Measurements from ENCODE around the gene PSMC2. TPM values are rescaled to one million over a fixed set of nuclear protein-coding genes. Genes with fewer than 3 reads are reported as not detected.

Gene PSMC2
- polyA plus RNA-seq, 2 of the 4 experiments (the other 2 are of a cell fraction) = 252 to 287 TPM

GRCh38 chr7:103349805-103350204 is 2.4 kb downstream of the PSMC2 start (continued):
- no peak for TF ChIP-seq JUNB (IDR thresholded peaks at IDR 0.05)

GRCh38 chr7:103369432-103369831 is 22.0 kb downstream of the PSMC2 start:
- FAIRE-seq (no peak), ATAC-seq (no peak)
- CTCF ChIA-PET = no interaction called here

GRCh38 chr7:103373866-103374643 is 26.6 kb downstream of the PSMC2 start:
- Histone ChIP-seq H3K4me2 (no peak overlapping the region), H3K4me3 (no peak overlapping the region), H3K4me1 (no peaks in the 10 kb centered on the region), H3K27ac (no peak overlapping the region), H3K9me3 (no peaks in the 10 kb centered on the region)
- ATAC-seq (peak in 1 of 2 experiments; percentile 37; a peak in 1 of 6 replicates), FAIRE-seq (no peak), DNase-seq (ENCODE audit: low read depth in 1 of 2, low spot score in 1 of 2) (no peak)
- ChIA-PET POLR2A (no interaction called here), CTCF (no interaction called here)
- 31% methylated on average over 6 of the region's 6 CpGs for WGBS (ENCODE audit: missing lambda C conversion rate)
- TF ChIP-seq FOSL2 (IDR thresholded peaks at IDR 0.05) (no peak), FOSL2 (CRISPR knock-in tag; IDR thresholded peaks at IDR 0.05) (no peak), NPAS2 (CRISPR knock-in tag; IDR thresholded peaks at IDR 0.05; ENCODE audit: borderline replicate concordance) (no peak), TP53 (CRISPR knock-in tag; IDR thresholded peaks at IDR 0.05) (no peak), ZFP36 (IDR thresholded peaks at IDR 0.05; ENCODE audit: borderline replicate concordance, partially characterized antibody) (no peak), RAD21 (conservative IDR thresholded peaks at IDR 0.05 in 1 of 2, IDR thresholded peaks at IDR 0.05 in 1 of 2) (no peak)

More at GRCh38 chr7:103369432-103369831, 22.0 kb downstream of the PSMC2 start:
- TF ChIP-seq KDM1A (IDR thresholded peaks at IDR 0.05; ENCODE audit: low read depth) = no peak
- TF ChIP-seq MAFK (IDR thresholded peaks at IDR 0.05; ENCODE audit: partially characterized antibody) = peak; percentile 78
- H3K27ac ChIP-seq = no peak overlapping the region
- no peaks in the 10 kb centered on the region for H3K4me1 ChIP-seq
- 90% methylated on average over 5 of the region's 5 CpGs for WGBS (ENCODE audit: missing lambda C conversion rate)
- no peak overlapping the region for H3K4me2 ChIP-seq
- POLR2A ChIA-PET = no interaction called here
- no peak for DNase-seq (ENCODE audit: low read depth in 1 of 2, low spot score in 1 of 2)
- H3K4me3 ChIP-seq = no peak overlapping the region
- H3K9me3 ChIP-seq = no peaks in the 10 kb centered on the region

GRCh38 chr7:103379270-103379975 is 32.0 kb downstream of the PSMC2 start:
- CTCF ChIA-PET = no interaction called here
- TF ChIP-seq RCOR1 (IDR thresholded peaks at IDR 0.05; ENCODE audit: low read depth, low read length) (no peak), MAX (IDR thresholded peaks at IDR 0.05) (no peak), NPAS2 (CRISPR knock-in tag; IDR thresholded peaks at IDR 0.05; ENCODE audit: borderline replicate concordance) (no peak), HOXA7 (CRISPR knock-in tag; IDR thresholded peaks at IDR 0.05) (no peak), ELK1 (IDR thresholded peaks at IDR 0.05; ENCODE audit: low read depth, low read length) (no peak), HMGXB4 (CRISPR knock-in tag; IDR thresholded peaks at IDR 0.05; ENCODE audit: borderline replicate concordance) (no peak), CBX2 (IDR thresholded peaks at IDR 0.05; ENCODE audit: borderline replicate concordance, low read depth) (no peak), HES2 (IDR thresholded peaks at IDR 0.05) (no peak), EHMT2 (IDR thresholded peaks at IDR 0.05; ENCODE audit: low read depth) (no peak), TFCP2L1 (CRISPR knock-in tag; IDR thresholded peaks at IDR 0.05) (no peak), MAZ (IDR thresholded peaks at IDR 0.05; ENCODE audit: borderline replicate concordance, low read depth, low read length) (no peak), HOXB13 (CRISPR knock-in tag; IDR thresholded peaks at IDR 0.05; ENCODE audit: low read depth) (no peak), CBX8 (IDR thresholded peaks at IDR 0.05) (no peak), REST (IDR thresholded peaks at IDR 0.05) (no peak), EP300 (IDR thresholded peaks at IDR 0.05) (no peak)

More at GRCh38 chr7:103379270-103379975, 32.0 kb downstream of the PSMC2 start:
- 10% methylated on average over 3 of the region's 3 CpGs for WGBS (ENCODE audit: missing lambda C conversion rate)
- H3K9me3 ChIP-seq = no peaks in the 10 kb centered on the region
- H3K4me1 ChIP-seq = no peaks in the 10 kb centered on the region
- 0 out of 6 replicates have a peak, but pooled peaks have one; percentile 14 to 32 for ATAC-seq
- POLR2A ChIA-PET = interaction anchor here (0.6 to 1.1 kb wide), 2 partner anchors 16 to 32 kb away, joined by 4 to 6 read pairs; partner anchors contain the start of gene PSMC2
- DNase-seq (ENCODE audit: low read depth in 1 of 2, low spot score in 1 of 2) = no peak
- H3K27ac ChIP-seq = no peak overlapping the region
- H3K4me3 ChIP-seq = no peak overlapping the region
- FAIRE-seq = peak; percentile 23
- H3K4me2 ChIP-seq = peak overlapping the region; percentile 12; the same call in 2 of the 3 replicates

Measured in A549 (cell line).